Activated CD8-positive, alpha-beta memory T cell treated with anti-CD3 and anti-CD28 coated beads, Interleukin-2, amount 50 U/mL, for 1 hour (primary cell): ENCODE data around the gene IAPP.
"Not testable (repeated sequence)": the region's sequence is repeated elsewhere in the genome, so short reads cannot be mapped to it uniquely, and the experiment has no call there.

Experiments
- DNase-seq: peaks from one replicate; pipeline ENCODE4 v3.0.0-alpha.2; 2020; ENCODE audit errors: extremely low read depth

The IAPP gene

GRCh38 chr12:21372602-21373001 is at the start of gene IAPP:
IAPP (plus strand) TSS chr12:21372902; CDS start chr12:21373352, 450 bp downstream.
- DNase-seq = no peak

- DNase-seq = no peak
Measured at GRCh38 chr12:21323736-21324135, 49.0 kb upstream of the IAPP start.

- DNase-seq = no peak
Measured at GRCh38 chr12:21324551-21324950, 48.2 kb upstream of the IAPP start.

GRCh38 chr12:21328578-21328977 is 44.1 kb upstream of the IAPP start:
- DNase-seq = no peak

- no peak for DNase-seq
Measured at GRCh38 chr12:21330682-21331253, 41.9 kb upstream of the IAPP start.

- DNase-seq = no peak
Measured at GRCh38 chr12:21334771-21335325, 37.9 kb upstream of the IAPP start, which contains the start of gene SLCO1A2. SLCO1A2 (minus strand) TSS chr12:21334917; CDS start chr12:21334647, 270 bp downstream.

GRCh38 chr12:21336656-21337055 is 36.0 kb upstream of the IAPP start:
- no peak for DNase-seq

GRCh38 chr12:21337453-21337852 is 35.2 kb upstream of the IAPP start:
- DNase-seq = no peak

GRCh38 chr12:21337959-21338744 is 34.5 kb upstream of the IAPP start:
- DNase-seq = no peak

GRCh38 chr12:21339921-21340320 is 32.8 kb upstream of the IAPP start:
- no peak for DNase-seq

GRCh38 chr12:21340403-21340802 is 32.3 kb upstream of the IAPP start:
- DNase-seq = no peak

- DNase-seq = no peak
Measured at GRCh38 chr12:21341769-21342168, 30.9 kb upstream of the IAPP start.

- DNase-seq = no peak
Measured at GRCh38 chr12:21343636-21344035, 29.1 kb upstream of the IAPP start.

GRCh38 chr12:21346542-21347205 is 26.0 kb upstream of the IAPP start:
- DNase-seq = no peak

GRCh38 chr12:21350975-21351374 is 21.7 kb upstream of the IAPP start:
- DNase-seq = no peak

GRCh38 chr12:21353487-21353886 is 19.2 kb upstream of the IAPP start:
- no peak for DNase-seq

GRCh38 chr12:21353948-21354347 is 18.8 kb upstream of the IAPP start:
- DNase-seq = no peak

GRCh38 chr12:21354641-21355040 is 18.1 kb upstream of the IAPP start:
- no peak for DNase-seq

GRCh38 chr12:21360632-21361031 is 12.1 kb upstream of the IAPP start:
- DNase-seq = not testable (repeated sequence)

GRCh38 chr12:21369141-21369980 is 3.3 kb upstream of the IAPP start:
- no peak for DNase-seq

GRCh38 chr12:21370845-21371449 is 1.8 kb upstream of the IAPP start:
- DNase-seq = no peak
